Gastroesophageal sphincter (tissue), 4 donors: ENCODE data around the gene DPYSL4. TPM values are rescaled to one million over a fixed set of nuclear protein-coding genes. Genes with fewer than 3 reads are reported as not detected.

ENCODE experiments used
- ATAC-seq: fragments of 150-250 bp; one replicate; pipeline ENCODE4 v1.9.1; 2016; ENCODE audit warnings: mild to moderate bottlenecking, moderate library complexity
- H3K27ac ChIP-seq, 4 donors: fragments of 200-600 bp; sonication (generic) in 3 of 4; 1 replicate in 3 of 4; 2 replicates in 1 of 4; pipeline ENCODE4 v1.5.1; 2016 to 2019
- H3K27me3 ChIP-seq: fragments of 200-600 bp; sonication (generic); one replicate; pipeline ENCODE4 v1.5.1; 2019
- H3K36me3 ChIP-seq, 2 donors: fragments of 200-600 bp; sonication (generic); one replicate each; pipeline ENCODE4 v1.5.1; 2019; ENCODE audit warnings: control low read depth in 1 of 2
- H3K4me1 ChIP-seq, 3 donors: fragments of 200-600 bp; sonication (generic); 1 replicate in 2 of 3; 2 replicates in 1 of 3; pipeline ENCODE4 v1.5.1; 2016 to 2019; ENCODE audit warnings: control low read depth in 2 of 3
- H3K4me3 ChIP-seq, 2 donors: fragments of 200-600 bp; sonication (generic); one replicate each; pipeline ENCODE4 v1.5.1; 2019; ENCODE audit warnings: mild to moderate bottlenecking in 1 of 2, moderate library complexity in 1 of 2
- H3K9me3 ChIP-seq, 3 donors: fragments of 200-600 bp; sonication (generic); one replicate each; pipeline ENCODE4 v1.5.1; 2017 to 2019; ENCODE audit warnings: control low read depth in 2 of 3
- EP300 ChIP-seq: sonication (generic); formaldehyde crosslinking; IDR thresholded peaks from one replicate; pipeline ENCODE4 v1.6.1; 2017; ENCODE audit warnings: antibody characterized with exemption, mild to moderate bottlenecking
- POLR2A ChIP-seq, 2 donors: fragments of 450-650 bp; IDR thresholded peaks; one replicate each; pipeline ENCODE4 v1.6.1; 2017; ENCODE audit warnings: antibody characterized with exemption in 2 of 2, mild to moderate bottlenecking in 2 of 2, moderate library complexity in 1 of 2
- POLR2AphosphoS5 ChIP-seq: sonication (generic); formaldehyde crosslinking; IDR thresholded peaks from one replicate; pipeline ENCODE4 v1.6.1; 2017; ENCODE audit warnings: antibody characterized with exemption
- WGBS, 2 donors: methylation state at CpG; one replicate each; pipeline ENCODE4 v1.1.5; 2018; ENCODE audit warnings: low coverage in 1 of 2; 5-methylcytosine and 5-hydroxymethylcytosine counted together
- total RNA-seq, 4 donors: library from RNA; depleted of rRNA; stranded (reverse); fragments of >200 nt; gene quantifications; one replicate each; pipeline ENCODE4 v1.1.0, GENCODE V29; 2016
- TF ChIP-seq, protein P1 (sequence below), 4 experiments: fragments of 200-600 bp in 2 of 4; fragments of 450-650 bp in 2 of 4; sonication (generic) in 1 of 4; IDR thresholded peaks; one replicate each; pipeline ENCODE4 v1.5.1; 2017 to 2019; ENCODE audit warnings: antibody characterized with exemption in 4 of 4, mild to moderate bottlenecking in 2 of 4, moderate library complexity in 2 of 4

The DPYSL4 gene
- total RNA-seq, 4 donors from 2014 or later = 1.6 to 2.6 (median 1.9) TPM

DNA sequence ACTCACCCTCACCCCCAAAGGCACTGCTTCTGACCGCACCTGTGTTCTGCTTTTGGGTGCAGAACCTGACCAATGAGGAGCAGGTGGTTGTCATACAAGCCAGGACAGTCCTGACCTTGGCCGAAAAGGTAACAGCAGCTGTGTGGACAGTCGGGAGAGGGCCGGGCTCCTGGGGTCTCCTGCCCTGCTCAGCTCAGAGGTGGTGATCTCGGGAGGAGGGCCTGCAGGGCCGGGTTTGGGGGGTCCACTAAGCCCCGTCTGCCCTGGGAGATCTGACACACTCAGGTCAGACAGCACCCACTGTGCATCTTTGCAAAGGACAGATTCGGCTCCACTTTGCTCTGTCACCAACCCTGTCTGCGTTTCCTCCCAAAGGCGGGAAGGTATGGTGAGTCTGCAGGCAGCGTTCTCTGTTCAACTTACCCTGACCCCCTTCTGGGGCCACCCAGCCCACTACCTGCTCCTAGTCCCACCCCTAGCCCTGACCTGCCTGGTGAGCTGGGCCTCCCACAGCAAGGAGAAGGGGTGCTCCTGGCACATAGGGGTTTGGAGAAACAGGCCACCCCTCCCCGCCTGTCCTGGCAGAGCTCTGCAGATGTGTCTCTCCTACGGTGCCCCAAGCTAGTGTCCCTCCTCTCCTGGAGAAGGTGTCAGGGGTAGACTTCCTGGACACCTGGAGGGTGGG lies 33.7 kb upstream of the DPYSL4 start:
- Histone ChIP-seq H3K36me3 (peaks cover 0 to 54% of the 10 kb centered on the region in 2 donors), H3K27ac (no peak overlapping the region), H3K4me1 (no peaks in the 10 kb centered on the region), H3K4me3 (no peak overlapping the region), H3K9me3 (no peaks in the 10 kb centered on the region), H3K27me3 (no peaks in the 10 kb centered on the region)
- no peak for ATAC-seq
- no peak for TF ChIP-seq POLR2A (IDR thresholded peaks at IDR 0.05)
- TF ChIP-seq, protein P1, sequence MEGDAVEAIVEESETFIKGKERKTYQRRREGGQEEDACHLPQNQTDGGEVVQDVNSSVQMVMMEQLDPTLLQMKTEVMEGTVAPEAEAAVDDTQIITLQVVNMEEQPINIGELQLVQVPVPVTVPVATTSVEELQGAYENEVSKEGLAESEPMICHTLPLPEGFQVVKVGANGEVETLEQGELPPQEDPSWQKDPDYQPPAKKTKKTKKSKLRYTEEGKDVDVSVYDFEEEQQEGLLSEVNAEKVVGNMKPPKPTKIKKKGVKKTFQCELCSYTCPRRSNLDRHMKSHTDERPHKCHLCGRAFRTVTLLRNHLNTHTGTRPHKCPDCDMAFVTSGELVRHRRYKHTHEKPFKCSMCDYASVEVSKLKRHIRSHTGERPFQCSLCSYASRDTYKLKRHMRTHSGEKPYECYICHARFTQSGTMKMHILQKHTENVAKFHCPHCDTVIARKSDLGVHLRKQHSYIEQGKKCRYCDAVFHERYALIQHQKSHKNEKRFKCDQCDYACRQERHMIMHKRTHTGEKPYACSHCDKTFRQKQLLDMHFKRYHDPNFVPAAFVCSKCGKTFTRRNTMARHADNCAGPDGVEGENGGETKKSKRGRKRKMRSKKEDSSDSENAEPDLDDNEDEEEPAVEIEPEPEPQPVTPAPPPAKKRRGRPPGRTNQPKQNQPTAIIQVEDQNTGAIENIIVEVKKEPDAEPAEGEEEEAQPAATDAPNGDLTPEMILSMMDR (IDR thresholded peaks at IDR 0.05) = no peak
- no peak for TF ChIP-seq EP300
- no peak for TF ChIP-seq POLR2AphosphoS5
- 94% methylated on average over 3 of the region's 13 CpGs; no CpG with 5 or more reads in 1 of the 2 donors for WGBS, 2 donors

DNA sequence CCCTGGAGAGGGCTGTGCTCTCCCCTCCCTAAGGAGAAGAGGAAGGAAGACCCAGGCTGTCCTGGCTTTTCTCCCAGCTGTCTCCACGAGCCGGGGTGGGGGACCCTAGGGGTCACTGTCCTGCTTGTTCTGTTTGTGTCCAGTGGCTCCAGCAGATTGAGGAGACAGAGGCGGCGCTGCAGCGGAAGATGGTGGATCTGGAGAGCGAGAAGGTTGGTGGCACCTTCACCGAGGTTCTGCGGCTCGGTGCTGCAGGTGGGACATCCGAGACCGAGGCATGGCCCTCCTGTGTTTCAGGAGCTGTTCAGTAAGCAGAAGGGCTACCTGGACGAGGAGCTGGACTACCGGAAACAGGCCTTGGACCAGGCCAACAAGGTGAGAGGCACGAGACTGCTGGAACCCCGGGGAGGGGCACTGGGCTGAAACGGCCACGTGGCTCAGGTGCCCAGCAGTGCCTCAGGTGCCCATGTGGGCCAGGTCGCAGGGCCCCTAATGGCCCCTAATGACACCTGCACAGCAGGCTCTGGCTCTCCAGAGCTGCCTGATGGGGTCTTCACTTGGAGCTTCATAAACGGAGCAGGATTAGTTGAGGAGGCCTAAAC lies 33.0 kb upstream of the DPYSL4 start:
- no CpG with 5 or more reads among the region's 19 CpGs for WGBS, 2 donors
- Histone ChIP-seq H3K36me3 (peaks cover 0 to 47% of the 10 kb centered on the region in 2 donors), H3K27ac (no peak overlapping the region), H3K9me3 (no peaks in the 10 kb centered on the region), H3K27me3 (no peaks in the 10 kb centered on the region), H3K4me1 (no peaks in the 10 kb centered on the region), H3K4me3 (no peak overlapping the region)
- ATAC-seq = no peak
- TF ChIP-seq POLR2AphosphoS5 (no peak), EP300 (no peak)
- TF ChIP-seq, protein P1 (IDR thresholded peaks at IDR 0.05) = no peak

DNA sequence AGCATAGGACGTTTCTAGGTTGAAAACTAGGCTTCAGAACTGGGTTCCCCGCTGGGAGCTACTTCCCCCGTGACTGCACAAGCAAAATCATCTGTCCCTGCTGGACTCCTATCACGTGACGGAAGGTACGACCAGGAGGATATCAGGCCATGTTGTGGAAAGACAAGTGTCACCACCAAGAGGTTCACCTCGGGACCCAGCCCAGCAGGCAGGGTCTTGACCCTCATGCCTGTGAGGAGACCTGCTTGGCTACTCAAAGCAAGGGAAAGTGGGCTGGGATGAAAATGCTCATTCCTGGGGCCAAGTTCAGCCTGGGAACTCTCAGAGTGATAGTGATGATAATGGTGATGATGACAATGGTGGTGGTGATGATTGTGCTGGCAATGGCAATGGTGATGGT lies 32.3 kb upstream of the DPYSL4 start:
- H3K4me1 ChIP-seq = no peaks in the 10 kb centered on the region
- H3K4me3 ChIP-seq = no peak overlapping the region
- WGBS, 2 donors = 83% methylated on average over 2 of the region's 7 CpGs; no CpG with 5 or more reads in 1 of the 2 donors
- no peaks in the 10 kb centered on the region for H3K9me3 ChIP-seq
- TF ChIP-seq POLR2A (IDR thresholded peaks at IDR 0.05) (no peak), POLR2AphosphoS5 (no peak), EP300 (no peak)
- TF ChIP-seq, protein P1 (IDR thresholded peaks at IDR 0.05) = no peak
- H3K27ac ChIP-seq = no peak overlapping the region
- H3K27me3 ChIP-seq = no peaks in the 10 kb centered on the region
- H3K36me3 ChIP-seq = peaks cover 0 to 42% of the 10 kb centered on the region in 2 donors
- no peak for ATAC-seq

DNA sequence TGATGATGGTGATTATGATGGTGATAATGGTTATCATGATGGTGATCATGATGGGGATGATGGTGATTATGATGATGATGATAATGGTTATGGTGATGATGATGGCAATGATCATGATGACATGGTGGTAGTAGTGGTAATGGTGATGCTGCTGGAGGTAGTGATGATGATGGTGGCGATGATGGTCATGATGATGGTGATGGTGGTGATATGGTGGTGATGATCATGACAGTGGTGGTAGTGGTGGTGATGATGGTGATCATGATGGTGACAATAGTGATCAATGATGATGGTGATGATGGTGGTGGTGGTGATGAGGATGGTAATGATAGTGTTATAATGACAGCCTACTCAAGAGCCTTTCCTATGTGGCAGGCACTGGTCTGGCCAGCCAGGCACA lies 31.8 kb upstream of the DPYSL4 start:
- TF ChIP-seq POLR2A (IDR thresholded peaks at IDR 0.05) (no peak), EP300 (no peak), POLR2AphosphoS5 (no peak)
- TF ChIP-seq, protein P1 (IDR thresholded peaks at IDR 0.05) = no peak
- 100% methylated on average over 1 of the region's 1 CpG for WGBS, 2 donors

More for the DNA sequence above, 31.8 kb upstream of the DPYSL4 start:
- Histone ChIP-seq H3K27me3 (no peaks in the 10 kb centered on the region), H3K27ac (no peak overlapping the region), H3K4me3 (no peak overlapping the region), H3K9me3 (no peaks in the 10 kb centered on the region), H3K4me1 (no peaks in the 10 kb centered on the region), H3K36me3 (peaks cover 0 to 40% of the 10 kb centered on the region in 2 donors)
- no peak for ATAC-seq
